DMS53 (cell line): ENCODE results near the gene CNTN4.

Experiments used
- DNase-seq: peaks from one replicate; lab custom pipeline; 2025; lab: John Stamatoyannopoulos, UW

The CNTN4 gene

DNA sequence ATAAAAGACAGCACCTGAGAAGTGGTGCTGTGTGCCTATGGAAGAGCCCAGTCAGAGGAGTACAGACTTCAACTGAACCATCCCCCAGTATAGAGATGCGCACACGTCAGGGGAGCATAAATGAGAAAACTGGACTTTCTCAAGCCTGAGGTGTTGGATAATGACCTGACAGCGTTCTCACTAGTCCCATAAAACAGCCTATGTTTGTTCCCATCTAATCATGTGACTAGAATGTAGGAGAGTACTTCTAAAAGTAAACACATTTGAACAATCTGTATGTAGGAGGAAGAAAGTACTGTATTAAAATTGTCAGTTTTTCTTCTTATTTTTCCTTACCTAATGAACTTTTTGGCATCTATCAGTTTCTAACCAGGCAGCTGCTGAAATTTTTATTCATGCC, 498.9 kb downstream of the CNTN4 start:
- DNase-seq: no peak

DNA sequence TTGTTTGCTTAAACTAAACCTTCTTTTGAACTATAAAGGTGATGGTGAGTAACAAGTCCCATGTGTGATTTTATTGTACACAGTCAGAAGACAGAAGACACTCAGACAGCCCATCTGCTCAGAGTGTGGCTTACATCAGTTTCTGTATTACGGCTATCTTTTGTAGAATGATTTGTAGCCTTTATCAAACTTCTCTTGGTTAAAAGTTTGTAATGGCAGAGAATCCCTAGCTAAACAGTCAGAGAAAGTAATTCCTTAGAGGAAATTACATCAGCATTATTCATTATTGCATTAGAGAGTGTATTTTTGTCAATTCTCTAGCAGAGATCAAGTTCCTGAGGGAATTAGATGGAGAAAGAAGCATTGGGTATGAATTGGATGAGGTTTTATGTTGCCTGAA, 500.8 kb downstream of the CNTN4 start:
- DNase-seq: no peak

DNA sequence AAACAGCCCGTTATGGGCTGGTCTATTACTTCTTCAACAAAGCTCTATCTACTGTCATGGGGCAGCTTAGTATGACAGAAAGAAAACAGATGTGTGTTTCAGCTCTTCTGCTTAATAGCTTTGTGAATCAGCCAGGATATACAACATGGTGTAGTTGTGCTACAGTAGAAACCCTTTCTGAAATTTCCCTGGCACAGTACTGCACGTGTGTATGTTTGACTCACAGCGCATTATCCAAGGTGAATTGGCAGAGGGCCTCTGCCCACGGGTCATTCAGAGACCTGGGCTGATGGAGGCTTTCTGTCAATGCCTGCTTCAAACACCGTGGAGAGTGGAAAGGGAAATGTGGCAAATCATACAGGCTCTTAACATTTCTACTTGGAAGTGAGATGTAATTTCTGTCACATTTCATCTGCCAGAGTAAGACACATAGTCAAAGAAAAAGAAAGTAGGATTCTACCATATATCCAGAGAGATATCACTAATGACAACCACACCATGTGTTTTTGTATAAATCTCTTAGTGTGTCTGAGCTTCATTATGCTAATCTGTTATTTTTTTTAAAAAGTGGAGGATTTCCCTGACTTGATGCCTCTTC, 505.1 kb downstream of the CNTN4 start:
- DNase-seq: no peak

DNA sequence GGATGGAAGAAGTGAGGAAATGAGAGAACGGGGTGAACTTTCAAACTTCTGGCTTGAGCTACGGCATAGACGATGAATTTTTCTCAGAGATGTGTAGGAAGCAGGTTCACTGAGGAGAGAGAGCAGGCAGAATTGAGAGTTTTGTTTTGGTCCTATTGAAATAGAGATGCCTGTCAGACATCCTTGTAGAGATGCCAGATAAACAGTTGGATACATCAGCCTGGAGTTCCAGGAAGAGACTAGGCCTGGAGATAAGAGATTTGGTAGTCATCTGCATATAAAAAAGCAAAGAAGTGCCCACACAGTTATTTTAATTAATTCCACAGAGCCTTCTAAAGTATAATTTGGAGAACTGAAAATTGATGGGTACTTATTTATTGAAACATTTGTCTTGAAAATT, 515.9 kb downstream of the CNTN4 start:
- no peak for DNase-seq

DNA sequence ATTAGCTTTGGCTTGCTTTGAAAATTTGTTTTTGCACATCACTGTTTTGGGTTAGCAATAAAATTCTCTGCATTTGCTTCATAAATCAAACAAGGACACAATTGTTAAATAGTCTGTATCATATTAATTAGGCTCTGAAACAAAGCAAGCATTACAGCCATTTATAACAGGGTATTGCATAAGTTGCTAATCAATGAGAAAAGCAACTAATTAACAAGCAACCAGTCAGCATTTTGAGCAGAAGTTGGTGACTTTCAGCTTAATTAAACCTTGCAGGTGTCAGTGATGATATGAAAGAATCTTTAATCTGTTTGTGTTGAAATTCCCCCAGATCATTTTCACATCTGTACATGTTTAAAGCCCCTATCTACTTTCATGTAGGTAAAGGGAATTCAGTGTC, 516.4 kb downstream of the CNTN4 start:
- DNase-seq: no peak

DNA sequence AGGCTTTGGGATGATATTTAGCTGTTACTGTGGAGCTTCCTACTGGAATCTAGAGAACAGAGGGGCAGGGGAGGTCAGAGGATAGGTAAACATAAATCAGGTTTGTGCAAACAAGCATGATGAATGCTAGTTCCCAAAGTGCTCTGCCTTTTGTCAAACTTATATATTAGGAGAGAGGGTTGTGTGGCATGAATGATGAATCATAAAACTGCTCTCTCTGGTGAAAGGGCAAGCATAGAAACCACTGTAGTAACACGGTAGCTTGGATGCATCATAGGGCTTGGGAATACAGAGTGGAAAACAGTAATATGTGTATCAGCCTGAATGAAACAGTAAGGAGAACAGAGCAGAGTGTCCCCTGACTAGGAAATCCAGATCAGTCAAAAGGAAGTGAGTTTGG, 524.8 kb downstream of the CNTN4 start:
- peak; percentile 0 for DNase-seq

DNA sequence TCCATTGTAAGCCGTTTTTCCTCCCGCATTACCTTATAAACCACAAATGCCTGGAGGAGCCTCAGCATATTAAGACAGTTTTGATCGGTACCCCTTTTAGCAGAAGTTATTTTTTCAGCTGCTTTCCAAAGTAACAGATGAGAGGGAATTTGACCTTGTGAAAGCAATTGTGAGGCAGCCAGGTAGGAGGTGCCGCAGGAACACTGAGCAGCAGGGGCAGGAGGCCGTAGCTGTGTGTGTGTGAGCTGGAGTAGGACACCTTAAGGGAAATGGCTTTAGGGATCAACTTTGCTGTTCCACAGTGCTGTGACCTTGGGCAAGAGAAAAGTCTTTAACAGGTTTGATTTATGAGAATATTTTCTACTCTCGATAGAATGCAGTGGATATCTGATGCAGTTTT, 529.5 kb downstream of the CNTN4 start:
- no peak for DNase-seq

DNA sequence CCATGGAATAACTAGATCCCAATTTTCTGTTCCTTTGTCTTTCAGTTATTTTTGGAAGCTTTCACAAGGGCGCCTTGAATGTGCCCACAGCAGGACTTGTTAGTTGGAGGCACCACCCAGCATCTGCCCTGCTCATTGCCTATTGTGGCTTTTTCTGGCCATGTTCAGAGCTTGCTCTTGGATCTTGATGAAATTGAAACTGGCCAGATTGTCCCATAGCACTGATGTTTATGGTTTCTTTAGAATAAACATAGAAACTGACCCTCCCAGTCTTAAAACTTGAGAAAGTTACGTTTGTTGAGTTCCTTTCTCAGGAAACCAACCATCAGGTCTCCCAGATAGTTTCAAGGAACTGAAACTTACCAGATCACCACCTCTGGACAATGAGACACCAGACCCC, 536.8 kb downstream of the CNTN4 start:
- no peak for DNase-seq

DNA sequence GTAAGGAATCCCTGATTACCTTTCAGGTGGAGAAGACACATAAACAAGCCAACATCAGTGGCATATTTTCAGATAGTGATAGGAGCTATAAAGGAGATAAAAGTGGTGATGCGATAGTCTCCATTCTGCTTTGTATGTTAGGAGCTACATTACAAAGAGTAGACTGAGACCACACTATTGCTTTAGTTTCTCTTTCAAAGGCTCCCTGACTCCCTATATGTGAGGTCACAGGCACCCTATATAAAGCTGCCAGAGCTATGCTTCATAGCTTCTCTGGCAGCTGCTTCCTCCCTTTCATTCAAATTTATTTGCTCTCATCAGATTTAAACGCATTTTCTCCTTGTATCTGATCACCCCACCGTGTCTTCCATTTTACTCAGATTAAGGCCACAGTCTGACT, 544.9 kb downstream of the CNTN4 start:
- no peak for DNase-seq

DNA sequence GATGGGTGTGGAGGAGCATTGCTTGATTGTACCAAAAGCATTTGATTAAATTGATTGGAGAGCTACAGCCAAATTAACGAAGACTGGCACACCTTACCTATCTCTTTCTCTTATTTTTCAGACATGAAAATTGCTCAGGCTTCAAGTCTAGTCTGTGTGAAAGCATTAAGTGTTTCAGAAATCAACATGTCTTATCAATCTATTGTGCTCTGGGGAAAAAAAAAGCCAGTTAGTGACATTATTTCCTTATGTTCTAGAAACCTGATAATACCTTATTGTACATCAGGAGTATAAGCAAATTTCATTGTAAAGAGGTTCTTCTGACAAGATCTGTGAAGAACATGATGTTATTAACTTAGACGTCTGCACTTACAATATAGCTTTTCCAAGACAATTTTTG, 546.3 kb downstream of the CNTN4 start:
- no peak for DNase-seq

DNA sequence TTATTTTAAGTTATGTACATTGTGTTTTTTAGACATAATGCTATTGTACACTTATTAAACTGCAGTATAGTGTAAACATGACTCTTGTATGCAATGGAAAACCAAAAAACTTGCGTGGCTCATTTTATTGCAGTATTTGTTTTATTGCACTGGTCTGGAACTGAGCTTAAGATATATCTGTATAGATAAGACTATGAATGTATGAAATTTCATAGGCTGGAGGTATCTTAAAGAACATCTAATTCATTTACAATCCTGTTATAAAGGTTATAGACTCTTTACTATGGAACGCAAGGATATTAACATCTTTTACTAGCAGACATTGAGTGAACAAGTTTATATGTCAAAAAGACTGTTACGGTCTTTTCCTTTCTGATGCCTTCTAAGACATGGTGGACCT, 552.1 kb downstream of the CNTN4 start:
- no peak for DNase-seq

DNA sequence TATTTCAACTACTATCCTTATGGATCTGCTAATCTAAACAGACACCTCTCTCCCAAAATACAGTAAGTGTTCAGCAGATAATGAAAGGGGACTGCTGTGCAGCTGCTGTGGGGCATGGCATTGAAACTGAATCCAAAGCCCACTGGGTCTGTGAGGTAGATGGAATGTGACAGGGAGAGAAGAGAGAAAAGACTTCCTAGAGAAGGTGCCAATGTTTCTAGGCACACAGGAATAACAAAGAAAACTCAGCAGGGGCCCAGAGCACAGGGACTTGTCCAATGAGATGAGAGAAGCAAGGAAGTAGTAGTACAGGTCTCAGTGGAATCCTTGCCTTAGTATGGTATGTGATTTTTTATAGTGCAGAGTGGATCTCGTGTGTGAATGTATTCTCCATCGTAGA, 553.7 kb downstream of the CNTN4 start:
- DNase-seq: no peak

DNA sequence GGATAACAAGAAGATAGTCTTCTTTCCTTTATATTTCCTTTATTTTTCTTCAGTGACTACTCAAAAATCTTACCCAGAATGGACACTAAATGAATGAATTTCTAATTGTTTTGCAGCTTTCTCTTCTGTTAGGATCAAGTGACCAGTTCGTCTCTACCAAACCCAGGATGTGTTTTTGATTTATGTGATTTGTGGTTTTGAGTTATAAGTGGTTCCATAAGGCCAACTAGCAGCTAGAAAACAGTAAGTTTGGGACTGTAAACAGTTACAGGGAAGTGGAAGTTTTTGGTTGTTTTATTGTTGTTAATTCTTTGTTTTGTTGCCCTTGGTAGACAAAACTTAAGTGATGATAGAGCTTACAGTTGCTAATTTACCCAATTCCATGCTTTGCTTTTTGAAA, 555.0 kb downstream of the CNTN4 start:
- DNase-seq: no peak

DNA sequence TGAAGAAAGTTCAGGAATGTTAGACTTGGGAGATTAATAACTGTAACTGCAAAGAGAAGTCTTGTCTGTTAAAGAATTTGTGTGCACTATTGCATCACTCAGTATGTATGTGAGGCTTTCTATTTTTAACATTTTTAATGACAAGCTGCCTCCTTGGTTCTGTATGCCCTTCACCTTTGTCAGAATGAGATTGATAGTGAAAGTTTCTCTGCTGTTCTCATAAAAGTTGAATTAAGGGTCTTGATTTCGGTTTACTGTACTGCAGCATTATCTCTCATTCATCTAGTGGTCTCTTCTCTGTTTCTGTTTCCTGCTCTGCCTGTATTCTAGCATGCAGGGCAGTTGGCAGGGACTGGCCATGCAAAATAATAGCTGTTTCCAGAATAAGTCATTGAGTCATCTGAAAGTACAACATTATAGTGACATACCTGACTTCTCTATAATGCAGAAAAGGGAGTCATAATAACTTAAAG, 556.6 kb downstream of the CNTN4 start:
- DNase-seq: no peak

DNA sequence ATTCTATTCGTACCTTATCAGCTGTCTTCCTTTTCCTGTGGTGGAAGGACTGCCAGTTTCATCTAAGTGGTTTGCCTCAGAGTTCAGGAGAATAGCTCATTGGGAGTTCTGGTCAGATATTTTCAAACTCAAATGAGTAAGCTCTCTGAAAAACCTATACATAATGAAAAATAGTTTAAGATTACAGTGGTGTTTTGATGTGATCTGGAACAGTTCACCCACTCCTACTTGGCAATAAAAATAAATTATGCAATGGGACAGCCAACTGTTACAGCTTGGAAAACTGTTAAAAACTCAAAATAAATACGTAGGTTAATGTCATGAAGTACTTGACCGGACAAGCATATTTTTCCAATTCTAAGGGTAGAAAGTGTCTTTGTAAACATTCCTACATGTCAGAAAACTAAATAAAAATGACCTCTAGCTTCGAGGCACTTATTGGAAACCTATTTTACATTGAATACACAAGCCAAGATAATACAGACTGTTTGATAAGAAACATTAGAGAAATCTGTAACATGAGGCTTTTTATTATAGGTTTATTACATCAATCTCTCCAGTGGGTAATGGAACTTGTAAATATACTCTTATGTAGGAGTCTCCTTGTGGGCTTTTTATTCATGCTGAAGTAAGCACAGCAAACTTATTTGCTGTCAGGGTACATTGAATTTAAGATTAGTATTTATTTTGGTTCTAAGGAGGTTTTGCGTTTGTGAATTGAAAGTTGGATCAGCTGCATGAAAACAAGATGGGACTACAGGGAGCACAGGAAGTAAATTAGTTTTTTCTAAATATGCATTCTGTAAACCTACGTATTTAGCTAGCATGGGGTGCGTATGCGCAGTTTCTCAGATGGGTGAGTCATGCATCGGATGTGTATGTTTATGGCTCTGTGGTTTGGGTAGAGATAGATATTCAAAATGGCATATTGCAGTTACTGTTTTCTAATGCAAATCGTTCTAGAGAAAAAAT, 558.4 kb downstream of the CNTN4 start:
- peak; percentile 58 for DNase-seq

DNA sequence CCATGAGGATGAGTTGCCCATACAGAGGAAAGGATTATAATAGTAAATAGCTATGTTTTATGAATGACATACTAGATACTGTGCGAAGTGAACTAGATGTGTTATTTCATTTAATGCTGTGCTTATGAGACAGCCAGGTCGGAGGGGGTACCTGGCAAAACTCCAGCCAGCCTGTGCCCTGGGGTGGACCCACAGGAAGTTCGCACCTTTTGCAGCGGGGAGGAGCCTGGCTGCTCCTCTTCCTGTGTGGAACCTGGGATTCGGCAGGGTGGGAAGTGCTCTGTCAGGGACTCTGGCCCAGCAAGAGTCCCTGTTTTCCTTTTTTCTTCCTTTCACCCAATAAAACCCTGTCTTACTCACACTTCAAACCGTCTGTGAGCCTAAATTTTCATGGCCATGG, 559.3 kb downstream of the CNTN4 start:
- peak; percentile 5 for DNase-seq

DNA sequence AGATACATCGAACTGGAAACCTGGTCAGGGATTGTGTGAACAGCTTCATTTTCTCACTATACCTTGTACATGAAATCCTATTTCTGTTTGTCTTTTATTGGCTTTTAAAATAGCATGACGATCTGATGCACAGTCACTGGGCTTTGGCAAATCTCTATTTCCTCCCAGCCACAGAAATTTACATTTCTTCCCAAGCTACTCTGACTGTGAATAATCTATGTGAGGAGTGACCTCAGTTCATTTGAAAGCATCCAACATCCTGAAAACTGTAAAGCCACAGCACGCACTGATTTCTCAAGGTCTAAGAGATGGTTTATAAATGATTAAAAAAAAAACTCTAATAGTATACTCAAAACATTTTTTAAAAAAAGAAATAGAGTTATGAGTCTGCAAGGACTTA, 561.2 kb downstream of the CNTN4 start:
- DNase-seq: peak; percentile 21

DNA sequence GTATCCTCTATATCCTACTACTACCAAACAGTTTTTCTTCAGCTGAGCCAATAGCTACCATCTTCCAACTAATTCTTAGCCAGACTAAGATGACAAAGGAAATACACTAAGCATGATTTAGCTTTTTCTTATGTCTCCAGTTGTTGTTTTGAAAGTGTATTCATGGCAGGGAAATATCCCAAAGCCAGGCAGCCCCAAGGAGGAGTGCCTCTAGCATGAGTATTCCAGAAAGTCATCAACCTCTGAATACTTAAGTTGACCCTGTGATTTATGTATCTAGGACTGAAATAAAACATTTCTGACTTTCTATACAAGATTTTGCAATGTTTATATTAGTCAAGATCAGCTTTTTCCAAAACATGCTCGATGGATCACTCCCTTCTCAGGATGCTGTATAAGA, 562.4 kb downstream of the CNTN4 start:
- DNase-seq: no peak

DNA sequence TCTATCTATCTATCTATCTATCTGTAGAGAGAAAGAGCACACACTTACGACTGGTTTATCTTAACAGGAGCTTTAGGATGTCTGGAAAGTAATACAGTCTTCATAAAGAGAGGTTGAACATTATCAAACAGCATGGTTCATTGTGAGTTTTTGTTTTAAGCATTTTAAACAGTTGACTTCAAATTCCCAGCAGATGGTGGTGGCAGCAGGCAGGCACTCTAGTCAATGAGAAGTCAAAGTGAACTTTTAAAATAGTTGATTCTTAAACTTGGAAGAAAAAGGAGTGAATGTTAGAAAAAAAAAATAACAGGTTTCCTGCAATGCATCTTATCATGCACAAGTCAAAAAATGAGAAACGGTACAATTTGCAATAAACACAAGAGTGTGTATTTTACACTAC, 578.8 kb downstream of the CNTN4 start:
- DNase-seq: no peak

DNA sequence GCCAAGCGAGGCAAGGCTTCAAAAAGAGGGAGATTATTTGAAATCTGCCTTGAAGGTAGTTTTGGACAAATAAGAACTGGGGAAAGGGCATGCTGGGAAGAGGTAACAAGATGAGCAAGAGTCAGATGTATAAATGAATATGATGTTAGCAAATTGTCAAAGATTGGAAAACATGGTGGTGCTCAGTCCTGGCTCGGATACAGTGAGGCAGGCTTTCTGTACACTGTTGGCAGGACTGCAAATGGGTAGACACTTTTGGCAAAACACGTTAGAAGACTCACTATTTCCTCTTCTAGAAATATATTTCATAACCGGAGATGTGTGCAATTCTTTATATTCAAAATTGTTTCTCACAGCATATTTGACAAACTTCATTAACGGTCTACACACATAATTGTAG, 581.6 kb downstream of the CNTN4 start:
- no peak for DNase-seq

DNA sequence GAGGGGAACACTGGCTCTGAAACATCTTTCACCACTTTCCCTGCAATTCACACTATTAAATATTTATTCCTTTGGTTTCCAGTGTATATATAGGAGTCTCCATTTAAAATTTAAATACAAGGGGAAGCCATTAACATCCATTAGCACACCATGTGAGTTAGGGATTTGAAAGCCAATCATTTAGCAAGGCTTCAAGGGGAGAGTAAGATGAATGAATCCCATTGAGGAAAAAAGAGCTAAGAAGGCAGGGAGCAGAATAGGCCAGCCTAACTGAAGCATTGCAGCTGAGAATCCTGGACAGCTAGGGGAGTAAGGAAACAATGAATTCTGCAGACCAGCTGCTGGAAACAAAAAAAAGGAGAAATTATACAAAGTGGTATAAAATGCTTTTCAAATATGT, 585.4 kb downstream of the CNTN4 start:
- DNase-seq: no peak

DNA sequence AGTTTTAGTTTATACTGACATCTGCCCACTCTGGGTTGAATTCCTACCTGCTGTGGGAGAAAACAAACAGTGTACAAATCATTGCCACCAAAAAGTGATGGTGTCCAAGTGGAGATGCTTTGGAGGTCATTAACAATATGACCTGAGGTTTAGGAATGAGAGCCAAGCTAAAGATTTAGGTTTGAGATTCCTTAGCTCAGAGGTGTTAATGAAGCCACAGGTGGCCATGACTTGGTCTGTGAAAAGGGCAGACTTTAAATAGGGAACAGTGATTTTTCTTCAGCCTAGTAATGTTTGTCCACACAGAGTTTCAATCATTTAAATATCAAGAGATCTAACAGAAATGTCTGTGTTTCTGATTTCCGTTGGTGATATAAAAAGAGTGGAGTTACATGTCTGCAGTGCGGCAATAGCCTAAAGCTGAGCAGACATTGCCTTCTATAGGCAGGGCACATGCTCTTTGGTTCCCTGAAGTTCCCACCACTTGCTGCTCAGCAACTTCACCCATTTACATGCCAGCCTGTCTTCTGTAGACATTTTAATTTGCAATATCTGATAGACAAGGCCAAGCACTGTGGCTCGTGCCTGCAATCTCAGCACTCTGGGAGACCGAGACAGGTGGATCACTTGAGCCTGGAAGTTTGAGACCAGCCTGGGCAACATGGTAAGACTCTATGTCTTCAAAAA, 588.3 kb downstream of the CNTN4 start:
- DNase-seq: no peak

DNA sequence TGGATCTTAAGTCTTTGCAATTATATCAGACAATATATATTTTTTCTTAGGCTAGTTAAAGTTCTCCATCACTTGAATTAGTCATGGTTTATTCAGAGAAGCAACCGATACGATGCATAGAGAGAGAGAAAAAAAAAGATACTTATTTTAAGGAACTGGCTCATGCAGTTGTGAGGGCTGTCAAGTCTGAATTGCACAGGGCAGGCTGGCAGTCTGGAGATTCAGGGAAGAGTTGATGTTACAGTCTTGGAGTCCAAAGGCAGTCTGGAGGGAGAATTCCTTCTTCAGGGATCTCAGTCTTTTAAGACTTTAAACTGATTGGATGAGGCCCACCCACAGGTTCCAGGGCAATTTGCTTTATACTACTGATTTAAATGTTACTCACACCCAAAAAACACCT, 598.9 kb downstream of the CNTN4 start:
- no peak for DNase-seq
